Endothelial cell of umbilical vein (primary cell): ENCODE data around the gene CAPN1. TPM values are rescaled to one million over a fixed set of nuclear protein-coding genes. Genes with fewer than 3 reads are reported as not detected.

Experiments used
- BruUV-seq: library from RNA; stranded (reverse); fragments of 400-500 nt; replicated peaks from 2 replicates; lab custom pipeline; 2021; lab: Mats Ljungman, UMichigan
- CTCF ChIA-PET: fragments of 300-600, 350-600 bp; sonication (Branson Sonifier 250); formaldehyde crosslinking; loops from one replicate; lab custom pipeline; 2021; ENCODE audit warnings: antibody characterized with exemption, inconsistent platforms; lab: Charles Lee
- POLR2A ChIA-PET: fragments of 300-600, 350-600 bp; sonication (Branson Sonifier 250); formaldehyde crosslinking; loops from one replicate; lab custom pipeline; 2021; ENCODE audit warnings: antibody characterized with exemption, inconsistent platforms; lab: Charles Lee
- DNase-seq: peaks from one replicate; pipeline ENCODE4 v3.0.0-alpha.2; 2011; ENCODE audit warnings: low read depth, low spot score
- FAIRE-seq: peaks from 2 replicates; lab custom pipeline; 2011; peaks lifted over from hg19 to GRCh38; lab: Jason Lieb, UNC
- H2AFZ ChIP-seq: 2 replicates; pipeline ENCODE4 v1.6.0; 2012; ENCODE audit warnings: low read depth, low read length, control low read depth, inconsistent platforms
- H3K27ac ChIP-seq: 2 replicates; pipeline ENCODE4 v1.5.1; 2011; ENCODE audit warnings: low read depth, mild to moderate bottlenecking, control low read depth, low read length, moderate library complexity; ENCODE audit not compliant: insufficient read depth
- H3K27me3 ChIP-seq, 2 experiments: 2 replicates each; pipeline versions ENCODE4 v1.6.0 to v1.6.1; 2011; ENCODE audit warnings: low read length in 2 of 2, mixed read lengths in 1 of 2; ENCODE audit not compliant: control insufficient read depth in 2 of 2, insufficient read depth in 2 of 2
- H3K36me3 ChIP-seq, 2 experiments: 2 replicates in 1 of 2; 3 replicates in 1 of 2; pipeline ENCODE4 v1.5.1; 2011; ENCODE audit warnings: low read length in 2 of 2, mild to moderate bottlenecking in 1 of 2, moderate library complexity in 1 of 2; ENCODE audit not compliant: control insufficient read depth in 2 of 2, insufficient read depth in 2 of 2; ENCODE audit errors: extremely low read depth in 1 of 2
- H3K4me1 ChIP-seq: 3 replicates; pipeline ENCODE4 v1.5.1; 2011; ENCODE audit warnings: mild to moderate bottlenecking, low read length; ENCODE audit not compliant: control insufficient read depth, insufficient read depth; ENCODE audit errors: extremely low read depth
- H3K4me2 ChIP-seq: 2 replicates; pipeline ENCODE4 v1.6.1; 2011; ENCODE audit warnings: low read length, control low read depth, mixed read lengths; ENCODE audit not compliant: insufficient read depth
- H3K4me3 ChIP-seq, 3 experiments: fragments of 200-600 bp in 1 of 3; sonication (generic), shearing (Covaris generic) in 1 of 3; replicated peaks in 1 of 3; 2 replicates each; pipeline ENCODE4 v1.5.1; 2011 to 2016; ENCODE audit warnings: control low read depth in 3 of 3, low read length in 3 of 3, mild to moderate bottlenecking in 2 of 3, inconsistent platforms in 1 of 3, low read depth in 1 of 3, moderate library complexity in 1 of 3; ENCODE audit not compliant: insufficient read depth in 1 of 3
- H3K79me2 ChIP-seq: 2 replicates; pipeline ENCODE4 v1.6.0; 2012; ENCODE audit warnings: low read length, inconsistent platforms; ENCODE audit not compliant: control insufficient read depth, insufficient read depth
- H3K9ac ChIP-seq: replicated peaks from 2 replicates; pipeline ENCODE3; 2011; ENCODE audit warnings: low read length, control low read depth; ENCODE audit not compliant: insufficient read depth; ENCODE audit errors: extremely low read depth
- H3K9me1 ChIP-seq: replicated peaks from 3 replicates; pipeline ENCODE4 v1.6.0; 2011; ENCODE audit warnings: mild to moderate bottlenecking, low read length; ENCODE audit not compliant: control insufficient read depth, insufficient read depth; ENCODE audit errors: extremely low read depth
- H3K9me3 ChIP-seq: replicated peaks from 2 replicates; pipeline ENCODE4 v1.5.1; 2012; ENCODE audit warnings: low read length, inconsistent platforms; ENCODE audit not compliant: control insufficient read depth, insufficient read depth
- H4K20me1 ChIP-seq: replicated peaks from 2 replicates; pipeline ENCODE3; 2011; ENCODE audit warnings: mild to moderate bottlenecking, low read length; ENCODE audit not compliant: control insufficient read depth, insufficient read depth; ENCODE audit errors: extremely low read depth
- EZH2 ChIP-seq: IDR thresholded peaks from 2 replicates; pipeline ENCODE4 v1.6.1; 2012; ENCODE audit warnings: borderline replicate concordance, low read depth, mild to moderate bottlenecking, moderate library complexity, low read length, inconsistent platforms; ENCODE audit not compliant: severe bottlenecking
- FOS ChIP-seq: IDR thresholded peaks from 2 replicates; pipeline ENCODE4 v1.6.1; 2011; ENCODE audit warnings: mild to moderate bottlenecking, low read length, moderate library complexity, borderline replicate concordance; ENCODE audit not compliant: insufficient read depth
- GATA2 ChIP-seq: IDR thresholded peaks from 2 replicates; pipeline ENCODE4 v1.7.0; 2011; ENCODE audit warnings: low read depth, mild to moderate bottlenecking, moderate library complexity, mixed read lengths, low read length; ENCODE audit not compliant: insufficient read length, insufficient read depth
- JUN ChIP-seq: IDR thresholded peaks from 2 replicates; pipeline ENCODE4 v1.6.1; 2011; ENCODE audit warnings: borderline replicate concordance, low read depth; ENCODE audit not compliant: insufficient read length, insufficient read depth
- MYC ChIP-seq: IDR thresholded peaks from one replicate; pipeline ENCODE4 v1.6.1; 2011; ENCODE audit warnings: mild to moderate bottlenecking, low read depth, low read length
- POLR2A ChIP-seq: IDR thresholded peaks from 2 replicates; pipeline ENCODE4 v1.6.1; 2012; ENCODE audit warnings: low read depth, mild to moderate bottlenecking, control low read depth, low read length
- POLR2AphosphoS5 ChIP-seq: IDR thresholded peaks from 2 replicates; pipeline ENCODE4 v1.6.1; 2012; ENCODE audit warnings: low read depth, mild to moderate bottlenecking, control low read depth, low read length, moderate library complexity; ENCODE audit not compliant: insufficient read depth
- dilution Hi-C: fragments of 300-500 bp; cut with MboI; formaldehyde crosslinking; loops from one replicate; pipeline ENCODE4 v1.15.0; 2019; ENCODE audit warnings: low sequenced_read_pairs; ENCODE audit not compliant: extremely low pct_ligation_motif_present
- intact Hi-C: fragments of 100-400 bp; cut with micrococcal nuclease; formaldehyde crosslinking; loops from one replicate; pipeline ENCODE4 v1.10.0; 2022
- polyA plus RNA-seq, 4 experiments: library from polyadenylated mRNA; depleted of rRNA in 3 of 4; stranded (reverse) in 3 of 4; unstranded in 1 of 4; fragments of >200 nt; gene quantifications; 2 replicates each; pipeline versions ENCODE4 v1.2.1 to v1.2.3, GENCODE V29; 2011 to 2012; ENCODE audit warnings: missing spikeins in 1 of 4
- total RNA-seq: library from RNA; stranded (reverse); gene quantifications from 2 replicates; pipeline ENCODE4 v1.2.3, GENCODE V29; 2021
- TF ChIP-seq, protein P1 (sequence below): IDR thresholded peaks from 2 replicates; pipeline ENCODE4 v1.6.1; 2011; ENCODE audit not compliant: insufficient read depth, insufficient read length
- TF ChIP-seq, protein P2 (sequence below), 2 donors: IDR thresholded peaks; 1 replicate in 1 of 2; 2 replicates in 1 of 2; pipeline ENCODE4 v1.5.1; 2011; ENCODE audit warnings: low read length in 2 of 2, mild to moderate bottlenecking in 2 of 2, moderate library complexity in 2 of 2, control low read depth in 1 of 2, inconsistent platforms in 1 of 2, low read depth in 1 of 2; ENCODE audit not compliant: insufficient read depth in 1 of 2; ENCODE audit errors: extremely low read depth in 1 of 2

Gene CAPN1
- total and polyA plus RNA-seq, 2 donors (not counting 3 experiments of a cell fraction or from before 2014, with no cell fraction given), result 217 to 218 TPM

DNA sequence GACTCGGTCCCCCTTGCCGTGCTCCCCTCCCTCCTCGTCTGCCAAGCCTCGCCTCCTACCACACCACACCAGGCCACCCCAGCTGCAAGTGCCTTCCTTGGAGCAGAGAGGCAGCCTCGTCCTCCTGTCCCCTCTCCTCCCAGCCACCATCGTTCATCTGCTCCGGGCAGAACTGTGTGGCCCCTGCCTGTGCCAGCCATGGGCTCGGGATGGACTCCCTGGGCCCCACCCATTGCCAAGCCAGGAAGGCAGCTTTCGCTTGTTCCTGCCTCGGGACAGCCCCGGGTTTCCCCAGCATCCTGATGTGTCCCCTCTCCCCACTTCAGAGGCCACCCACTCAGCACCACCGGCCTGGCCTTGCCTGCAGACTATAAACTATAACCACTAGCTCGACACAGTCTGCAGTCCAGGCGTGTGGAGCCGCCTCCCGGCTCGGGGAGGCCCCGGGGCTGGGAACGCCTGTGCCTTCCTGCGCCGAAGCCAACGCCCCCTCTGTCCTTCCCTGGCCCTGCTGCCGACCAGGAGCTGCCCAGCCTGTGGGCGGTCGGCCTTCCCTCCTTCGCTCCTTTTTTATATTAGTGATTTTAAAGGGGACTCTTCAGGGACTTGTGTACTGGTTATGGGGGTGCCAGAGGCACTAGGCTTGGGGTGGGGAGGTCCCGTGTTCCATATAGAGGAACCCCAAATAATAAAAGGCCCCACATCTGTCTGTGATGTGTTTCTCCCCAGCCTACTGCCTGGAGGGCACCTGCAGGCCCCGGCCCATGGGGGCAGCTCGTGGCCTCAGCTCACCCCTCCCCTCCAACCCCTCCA, 29.8 kb downstream of the CAPN1 start:
- no peak for DNase-seq
- no peak overlapping the region for H3K4me3 ChIP-seq
- intact Hi-C loops (no loop called here), dilution Hi-C loops (no loop called here)
- H3K79me2 ChIP-seq, result no peaks in the 10 kb centered on the region
- peaks cover 4 to 36% of the 10 kb centered on the region in 2 experiments for H3K36me3 ChIP-seq
- FAIRE-seq, result no peak
- BruUV-seq, result TSS peak; percentile 89
- no peaks in the 10 kb centered on the region for H3K27me3 ChIP-seq
- no peak overlapping the region for H2AFZ ChIP-seq
- no peak overlapping the region for H3K4me2 ChIP-seq
- H3K27ac ChIP-seq, result no peak overlapping the region
- ChIA-PET POLR2A (no interaction called here), CTCF (interaction anchor here (1.9 to 3.6 kb wide), 2 partner anchors 14 to 118 kb away, joined by 8 to 15 read pairs; no protein-coding TSS in a partner anchor)
- H4K20me1 ChIP-seq, result no peaks in the 10 kb centered on the region
- H3K9me1 ChIP-seq, result no peaks in the 10 kb centered on the region
- H3K9ac ChIP-seq, result no peak overlapping the region
- TF ChIP-seq, protein P1, sequence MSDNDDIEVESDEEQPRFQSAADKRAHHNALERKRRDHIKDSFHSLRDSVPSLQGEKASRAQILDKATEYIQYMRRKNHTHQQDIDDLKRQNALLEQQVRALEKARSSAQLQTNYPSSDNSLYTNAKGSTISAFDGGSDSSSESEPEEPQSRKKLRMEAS, result no peak
- TF ChIP-seq, protein P2, sequence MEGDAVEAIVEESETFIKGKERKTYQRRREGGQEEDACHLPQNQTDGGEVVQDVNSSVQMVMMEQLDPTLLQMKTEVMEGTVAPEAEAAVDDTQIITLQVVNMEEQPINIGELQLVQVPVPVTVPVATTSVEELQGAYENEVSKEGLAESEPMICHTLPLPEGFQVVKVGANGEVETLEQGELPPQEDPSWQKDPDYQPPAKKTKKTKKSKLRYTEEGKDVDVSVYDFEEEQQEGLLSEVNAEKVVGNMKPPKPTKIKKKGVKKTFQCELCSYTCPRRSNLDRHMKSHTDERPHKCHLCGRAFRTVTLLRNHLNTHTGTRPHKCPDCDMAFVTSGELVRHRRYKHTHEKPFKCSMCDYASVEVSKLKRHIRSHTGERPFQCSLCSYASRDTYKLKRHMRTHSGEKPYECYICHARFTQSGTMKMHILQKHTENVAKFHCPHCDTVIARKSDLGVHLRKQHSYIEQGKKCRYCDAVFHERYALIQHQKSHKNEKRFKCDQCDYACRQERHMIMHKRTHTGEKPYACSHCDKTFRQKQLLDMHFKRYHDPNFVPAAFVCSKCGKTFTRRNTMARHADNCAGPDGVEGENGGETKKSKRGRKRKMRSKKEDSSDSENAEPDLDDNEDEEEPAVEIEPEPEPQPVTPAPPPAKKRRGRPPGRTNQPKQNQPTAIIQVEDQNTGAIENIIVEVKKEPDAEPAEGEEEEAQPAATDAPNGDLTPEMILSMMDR (IDR thresholded peaks at IDR 0.05; ENCODE audit: extremely low read depth in 1 of 2, insufficient read depth in 1 of 2, low read depth in 1 of 2, low read length in 2 of 2), result no peak
- no peak for TF ChIP-seq FOS
- TF ChIP-seq GATA2, result no peak
- TF ChIP-seq POLR2A, result no peak
- TF ChIP-seq EZH2, result no peak
- TF ChIP-seq MYC, result no peak
- TF ChIP-seq POLR2AphosphoS5, result no peak
- no peak for TF ChIP-seq JUN
- no peaks in the 10 kb centered on the region for H3K9me3 ChIP-seq
- H3K4me1 ChIP-seq, result no peaks in the 10 kb centered on the region
